ENCODE data around the gene THSD4. TPM values are rescaled to one million over a fixed set of nuclear protein-coding genes. Genes with fewer than 3 reads are reported as not detected.

The THSD4 gene
- total RNA-seq, 1 donor from 2014 or later, result 1.6 TPM

GRCh38 chr15:71581398-71581930 lies 466.2 kb downstream of the THSD4 start:
- FAIRE-seq, result no peak
- no peak for DNase-seq (ENCODE audit: low spot score in 2 of 2)

- FAIRE-seq (no peak), DNase-seq (ENCODE audit: low spot score in 2 of 2) (no peak)
Observed at GRCh38 chr15:71585159-71585558, 469.9 kb downstream of the THSD4 start.

DNA sequence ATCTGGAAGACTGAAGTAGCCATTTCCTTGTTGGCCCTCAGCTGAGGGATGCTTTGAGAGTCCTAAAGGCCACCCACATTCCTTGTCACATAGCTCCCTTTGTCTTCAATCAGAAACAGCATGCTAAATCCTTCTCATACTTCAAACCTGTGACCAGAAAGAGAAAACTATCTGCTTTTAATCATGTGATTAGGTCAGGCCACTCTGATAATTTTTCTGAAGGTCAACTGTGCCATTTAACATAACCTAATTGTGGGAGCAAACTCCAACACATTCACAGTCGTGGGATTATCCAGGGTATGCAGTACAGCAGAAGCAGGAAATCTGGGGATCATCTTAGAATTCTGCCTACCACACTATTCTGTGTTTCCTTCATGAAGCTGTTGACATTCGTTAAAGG lies 471.2 kb downstream of the THSD4 start:
- no peak for DNase-seq (ENCODE audit: low spot score in 2 of 2)
- no peak for FAIRE-seq

GRCh38 chr15:71588746-71589145 lies 473.5 kb downstream of the THSD4 start:
- DNase-seq (ENCODE audit: low spot score in 2 of 2) (no peak), FAIRE-seq (no peak)

DNA sequence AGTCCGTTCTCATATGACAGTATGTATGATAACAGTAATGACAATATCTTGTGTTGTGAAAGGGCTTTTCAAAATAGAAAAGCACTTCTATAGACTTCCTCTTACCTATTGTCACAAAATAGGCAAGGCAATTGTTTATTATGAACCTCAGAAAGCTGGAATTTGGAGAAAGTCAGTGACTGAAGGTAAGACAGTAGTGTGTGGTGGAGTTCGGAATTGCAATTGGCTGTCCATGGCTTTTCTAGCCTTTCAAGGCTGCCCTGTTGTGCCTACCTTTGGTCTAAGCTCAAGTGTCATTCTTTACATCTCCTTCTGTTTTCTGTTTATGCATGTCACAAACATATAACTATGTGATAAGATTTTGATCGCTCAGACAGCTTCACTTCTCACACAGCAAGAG lies 475.8 kb downstream of the THSD4 start:
- DNase-seq (ENCODE audit: low spot score in 2 of 2) (no peak), FAIRE-seq (no peak)

- DNase-seq (ENCODE audit: low spot score in 2 of 2) (no peak), FAIRE-seq (no peak)
Observed at GRCh38 chr15:71592203-71592602, 476.9 kb downstream of the THSD4 start.

GRCh38 chr15:71595846-71596553 lies 480.7 kb downstream of the THSD4 start:
- DNase-seq (ENCODE audit: low spot score in 2 of 2) (no peak), FAIRE-seq (no peak)

GRCh38 chr15:71596672-71597071 lies 481.4 kb downstream of the THSD4 start:
- no peak for DNase-seq (ENCODE audit: low spot score in 2 of 2)
- no peak for FAIRE-seq

- DNase-seq (ENCODE audit: low spot score in 2 of 2), result no peak
- no peak for FAIRE-seq
Observed at GRCh38 chr15:71597126-71597525, 481.9 kb downstream of the THSD4 start.

- FAIRE-seq, result no peak
- no peak for DNase-seq (ENCODE audit: low spot score in 2 of 2)
Observed at GRCh38 chr15:71597637-71598036, 482.4 kb downstream of the THSD4 start.

DNA sequence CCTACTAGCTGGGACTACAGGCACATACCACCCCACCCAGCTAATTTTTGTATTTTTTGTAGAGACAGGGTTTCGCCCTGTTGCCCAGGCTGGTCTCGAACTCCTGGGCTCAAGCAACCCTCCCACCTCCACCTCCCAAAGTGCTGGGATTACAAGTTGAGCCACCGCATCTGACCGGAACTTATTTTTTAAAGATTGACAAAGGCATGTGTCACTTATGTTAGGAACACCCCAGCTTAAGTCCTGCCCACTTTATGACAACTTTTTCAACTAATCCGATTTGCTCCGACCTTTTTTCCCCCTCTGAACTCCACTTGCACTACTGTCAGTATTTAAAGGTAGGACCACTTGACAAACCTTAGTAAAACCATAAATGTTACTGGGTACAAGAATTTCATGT lies 483.5 kb downstream of the THSD4 start:
- DNase-seq (ENCODE audit: low spot score in 2 of 2) (no peak), FAIRE-seq (no peak)

DNA sequence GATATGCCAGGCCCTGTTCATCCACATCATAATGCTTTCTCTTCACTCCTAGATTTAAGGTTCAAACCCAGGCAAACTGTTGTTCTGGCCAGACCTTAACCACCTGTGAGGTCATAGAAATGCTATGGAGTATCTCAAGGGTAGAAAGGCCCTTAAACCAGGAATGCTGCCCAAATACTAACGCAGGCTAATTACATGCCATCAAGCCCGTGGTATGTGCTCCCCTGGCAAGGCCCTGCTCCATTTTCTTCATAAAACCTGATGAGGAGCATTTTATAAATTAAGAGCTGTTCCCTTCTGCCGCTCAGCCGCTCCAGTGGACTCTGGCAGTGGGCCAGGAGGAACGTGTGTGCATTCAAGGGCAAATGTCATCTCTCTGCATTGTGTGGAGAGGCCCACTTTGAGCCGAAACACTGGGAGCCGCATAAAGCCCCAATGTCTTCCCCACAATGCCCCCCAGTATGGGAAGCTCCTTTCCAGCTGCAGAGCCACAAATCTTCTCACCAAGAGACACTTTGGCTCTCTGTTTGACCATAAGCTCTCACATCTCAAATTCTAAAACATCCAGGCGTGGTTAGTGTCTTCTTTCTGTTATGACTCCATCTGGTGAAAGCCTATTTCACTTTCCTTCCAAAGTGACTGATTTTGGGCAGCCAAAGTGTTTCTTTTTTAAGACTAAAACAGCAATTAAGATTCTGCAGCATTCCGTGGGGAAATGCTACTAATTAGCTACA lies 484.3 kb downstream of the THSD4 start:
- DNase-seq (ENCODE audit: low spot score in 2 of 2), result peak in 1 of 2 donors; percentile 10

DNA sequence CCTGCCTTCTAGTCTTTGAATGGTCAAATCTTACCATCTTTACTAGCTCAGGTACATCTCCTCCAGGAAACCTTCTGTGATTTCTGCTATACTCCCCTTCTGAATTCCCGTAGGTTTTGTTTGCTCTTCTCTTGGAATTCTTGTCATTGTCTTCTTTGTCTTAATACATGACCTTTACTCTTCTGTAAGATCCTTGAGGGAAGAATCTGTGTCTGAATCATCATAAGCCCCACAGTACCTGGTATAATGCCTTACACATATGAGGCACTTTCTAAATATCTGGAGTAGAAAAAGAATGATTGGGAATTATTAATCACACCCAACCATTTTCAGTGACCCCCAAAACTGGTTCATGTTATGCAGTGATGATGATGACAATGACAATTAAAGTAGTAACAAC lies 485.0 kb downstream of the THSD4 start:
- no peak for FAIRE-seq
- DNase-seq (ENCODE audit: low spot score in 2 of 2), result no peak

More for the DNA sequence above, 484.3 kb downstream of the THSD4 start:
- no peak for FAIRE-seq

GRCh38 chr15:71601038-71601834 lies 486.0 kb downstream of the THSD4 start:
- FAIRE-seq (no peak), DNase-seq (ENCODE audit: low spot score in 2 of 2) (no peak)

GRCh38 chr15:71603379-71603778 lies 488.1 kb downstream of the THSD4 start:
- FAIRE-seq (no peak), DNase-seq (ENCODE audit: low spot score in 2 of 2) (no peak)

- DNase-seq (ENCODE audit: low spot score in 2 of 2), result no peak
- FAIRE-seq, result no peak
Observed at GRCh38 chr15:71607383-71607782, 492.1 kb downstream of the THSD4 start.

- FAIRE-seq, result no peak
Observed at GRCh38 chr15:71610728-71611552, 495.7 kb downstream of the THSD4 start.

DNA sequence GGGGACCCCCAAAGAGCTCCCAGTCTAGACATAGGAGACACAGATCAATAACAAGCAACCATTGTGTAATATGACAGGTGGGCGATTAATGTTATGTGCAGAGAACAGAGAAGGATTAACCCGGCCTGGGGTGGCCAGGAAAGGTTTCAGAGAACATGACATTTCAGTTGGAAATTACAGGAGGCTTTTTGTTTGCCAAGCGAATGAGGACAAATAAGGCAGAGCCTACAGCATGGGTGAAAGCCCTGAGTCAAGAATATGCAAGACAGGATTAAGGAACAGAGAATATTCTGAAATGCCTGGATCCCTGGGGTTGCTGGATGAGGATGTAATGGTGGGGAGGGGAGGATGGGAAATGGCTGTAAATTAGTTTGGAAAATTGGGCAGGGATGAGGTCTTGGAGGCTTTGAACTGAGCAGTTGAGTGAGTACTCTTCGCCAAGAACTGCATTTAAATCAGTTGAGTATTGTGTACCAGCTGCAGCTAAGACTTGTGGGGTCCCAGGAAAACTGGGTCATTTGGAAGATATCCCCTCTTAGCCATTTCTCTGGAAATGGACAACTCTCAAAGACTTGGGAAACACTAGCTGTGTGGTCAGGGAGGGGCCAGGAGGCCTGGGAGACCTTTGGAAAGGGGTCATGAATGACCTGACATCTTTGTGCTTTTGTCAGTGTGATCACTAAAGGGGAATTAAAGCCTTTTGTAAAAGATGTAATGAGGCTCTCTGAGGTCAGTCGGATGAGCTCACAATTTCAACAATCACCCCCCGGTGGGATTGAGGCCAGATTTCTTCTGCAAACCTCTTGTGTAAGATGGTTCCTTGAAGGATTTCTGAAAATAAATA lies 496.5 kb downstream of the THSD4 start:
- FAIRE-seq, result no peak
- DNase-seq (ENCODE audit: low spot score in 2 of 2), result no peak

More at GRCh38 chr15:71610728-71611552, 495.7 kb downstream of the THSD4 start:
- DNase-seq (ENCODE audit: low spot score in 2 of 2), result no peak

- DNase-seq (ENCODE audit: low spot score in 2 of 2) (no peak), FAIRE-seq (no peak)
Observed at GRCh38 chr15:71612397-71612722, 497.1 kb downstream of the THSD4 start.
